Measurements from ENCODE around the gene PLIN3.
A peak's percentile ranks its signal among the peaks of the same experiment; 100 is the strongest.
"Not testable (repeated sequence)": the region's sequence is repeated elsewhere in the genome, so short reads cannot be mapped to it uniquely, and the experiment has no call there.

The PLIN3 gene

DNA sequence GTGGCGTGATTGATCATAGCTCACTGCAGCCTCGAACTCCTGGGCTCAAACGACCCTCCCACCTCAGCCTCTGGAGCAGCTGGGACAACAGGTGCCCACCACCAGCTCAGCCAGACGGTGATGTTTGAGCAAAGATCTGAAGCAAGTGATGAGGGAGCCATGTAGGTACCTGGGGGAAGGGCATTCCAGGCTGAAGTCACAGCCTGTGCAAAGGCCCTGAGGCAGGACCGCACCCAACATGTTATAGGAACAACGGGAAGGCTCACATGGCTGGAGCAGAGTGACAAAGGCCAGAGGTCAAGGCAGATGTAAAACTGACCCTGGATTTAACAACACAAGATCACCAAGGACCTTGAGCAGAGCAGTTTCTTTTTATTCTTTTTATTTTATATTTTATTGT lies 61.1 kb downstream of the PLIN3 start:
- DNase-seq, result no peak

DNA sequence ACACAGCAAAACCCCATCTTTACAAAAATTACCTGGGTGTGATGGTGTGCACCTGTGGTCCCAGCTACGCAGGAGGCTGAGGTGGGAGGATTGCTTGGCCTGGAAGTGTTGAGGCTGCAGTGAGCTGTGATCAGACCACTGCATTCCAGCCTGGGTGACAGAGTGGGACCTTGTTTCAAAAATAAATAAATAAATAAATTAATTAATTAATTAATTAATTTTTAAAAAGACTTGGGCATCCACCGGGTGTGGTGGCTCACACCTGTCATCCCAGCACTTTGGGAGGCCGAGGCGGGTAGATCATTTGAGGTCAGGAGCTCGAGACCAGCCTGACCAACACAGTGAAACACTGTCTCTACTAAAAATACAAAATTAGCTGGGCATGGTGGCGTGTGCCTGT lies 62.3 kb downstream of the PLIN3 start:
- not testable (repeated sequence) for DNase-seq

DNA sequence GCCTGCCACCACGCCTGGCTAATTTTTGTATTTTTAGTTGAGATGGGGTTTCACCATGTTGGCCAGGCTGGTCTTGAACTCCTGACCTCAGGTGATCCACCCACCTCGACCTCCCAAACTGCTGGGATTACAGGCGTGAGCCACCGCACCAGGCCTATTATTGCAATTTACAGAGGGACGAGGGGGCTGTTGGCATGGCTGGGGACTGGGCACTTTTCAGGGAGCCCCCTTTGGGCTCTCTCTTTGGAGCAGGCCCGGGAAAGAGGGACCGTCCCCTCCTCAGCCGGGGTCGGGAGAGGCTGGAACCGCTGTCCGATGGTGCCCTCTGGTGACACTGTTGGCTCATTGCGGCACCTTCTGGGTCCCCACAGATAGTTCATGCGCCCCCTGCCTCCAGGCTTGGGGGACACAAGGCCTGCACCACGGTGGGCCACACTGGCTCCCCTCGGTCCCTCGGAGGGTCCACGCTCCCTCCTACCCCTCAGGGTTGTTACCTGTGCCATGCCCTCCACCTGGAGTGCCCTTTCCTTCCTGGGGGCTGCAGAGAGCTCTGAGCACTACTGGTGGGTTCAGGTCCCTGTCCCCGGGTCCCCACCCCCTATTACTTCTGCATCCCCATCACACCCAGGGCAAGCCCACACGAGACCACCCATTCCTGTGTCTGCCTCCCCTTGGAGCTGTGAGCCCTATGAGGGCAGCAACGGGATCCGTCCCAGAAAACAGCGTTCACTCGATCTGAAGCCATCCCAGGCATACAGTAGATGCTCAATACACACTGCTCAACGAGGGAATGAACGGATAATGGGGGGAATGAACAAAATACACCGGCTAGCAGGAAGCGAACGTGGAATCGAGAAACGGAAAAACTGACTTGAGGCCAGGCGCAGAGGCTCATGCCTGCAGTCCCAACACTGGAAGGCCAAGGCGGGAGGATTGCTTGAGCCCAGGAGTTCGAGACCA lies 63.5 kb downstream of the PLIN3 start:
- DNase-seq, result peak; percentile 41

DNA sequence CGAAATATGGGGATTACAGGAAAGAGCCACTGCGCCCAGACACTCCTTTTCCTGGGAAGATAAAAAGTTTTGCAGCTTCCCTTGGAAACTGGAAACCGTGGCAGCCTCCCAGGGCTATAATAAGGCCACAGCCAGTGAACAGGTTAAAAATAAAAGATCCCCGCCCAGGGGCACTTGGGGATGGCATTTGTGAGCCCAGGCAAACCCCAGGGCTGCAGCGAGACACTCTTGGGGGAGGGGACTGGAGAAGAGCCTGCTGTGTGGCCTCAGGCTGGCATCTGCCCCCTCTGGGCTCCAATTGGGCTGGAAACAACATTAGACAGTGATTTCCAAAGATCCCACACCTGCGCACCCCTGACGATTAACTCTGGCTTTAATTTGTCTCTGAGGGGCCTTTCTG lies 64.8 kb downstream of the PLIN3 start:
- no peak for DNase-seq

DNA sequence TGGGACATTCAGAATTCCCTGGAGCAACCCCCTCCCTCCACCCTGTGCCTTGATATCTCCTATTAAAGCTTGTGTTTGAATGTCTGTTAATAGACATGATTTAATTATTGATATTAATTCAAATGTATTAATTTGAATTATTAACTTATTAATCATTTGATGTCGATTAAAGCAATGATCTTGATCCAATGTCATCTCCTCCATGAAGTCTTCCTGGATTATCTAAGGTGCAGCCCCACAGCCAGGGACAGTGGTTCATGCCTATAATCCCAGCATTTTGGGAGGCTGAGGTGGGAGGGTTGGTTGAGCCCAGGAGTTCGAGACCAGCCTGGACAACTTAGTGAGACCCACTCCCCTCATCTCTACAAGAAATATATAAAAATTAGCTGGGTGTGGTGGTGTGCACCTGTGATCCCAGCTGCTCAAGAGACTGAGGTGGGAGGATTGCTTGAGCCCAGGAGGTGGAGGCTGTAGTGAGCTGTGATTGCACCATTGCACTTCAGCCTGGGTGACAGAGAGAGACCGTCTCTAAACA lies 66.3 kb downstream of the PLIN3 start:
- DNase-seq, result no peak

DNA sequence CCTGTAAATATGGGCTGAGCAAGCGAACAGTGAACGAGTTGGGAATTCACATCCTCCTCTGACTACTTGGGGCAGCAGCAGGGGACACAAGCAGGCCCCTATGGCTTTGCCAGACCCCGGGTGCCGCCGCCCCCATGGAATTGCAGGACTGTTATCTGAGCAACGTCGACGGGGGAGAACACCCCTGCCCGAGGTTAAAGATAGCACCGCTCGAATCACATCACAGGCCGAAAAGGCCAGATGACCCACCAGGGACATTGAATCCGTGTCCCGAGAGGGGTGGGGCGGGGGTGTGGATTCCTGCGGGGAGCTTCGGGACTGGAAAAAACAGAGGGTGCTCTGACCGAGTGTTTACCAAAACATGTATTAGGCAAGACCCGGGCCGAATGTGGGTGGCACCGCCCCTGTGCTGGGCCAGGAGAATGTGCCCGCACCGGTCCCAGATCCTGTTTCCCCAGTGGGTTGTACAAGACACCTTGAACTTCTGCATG lies 66.8 kb downstream of the PLIN3 start:
- DNase-seq, result no peak

DNA sequence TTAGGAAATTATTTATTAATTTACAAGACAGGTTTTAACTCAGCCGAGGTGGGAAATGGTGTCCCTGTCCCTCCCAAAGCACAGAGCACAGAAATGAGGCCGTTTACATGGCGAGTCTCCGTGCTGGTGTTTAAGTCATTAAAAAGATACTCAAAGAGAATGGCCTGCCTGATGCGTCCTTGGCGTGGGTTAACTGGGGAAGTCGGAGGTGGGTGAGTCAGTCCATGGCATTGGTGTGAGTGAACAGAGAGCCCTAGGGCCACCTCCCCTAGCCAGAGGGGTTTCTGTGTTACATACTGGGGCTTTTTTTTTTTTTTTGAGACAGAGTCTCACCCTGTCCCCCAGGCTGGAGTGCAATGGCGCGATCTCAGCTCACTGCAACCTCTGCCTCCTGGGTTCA lies 72.1 kb downstream of the PLIN3 start:
- DNase-seq, result no peak

DNA sequence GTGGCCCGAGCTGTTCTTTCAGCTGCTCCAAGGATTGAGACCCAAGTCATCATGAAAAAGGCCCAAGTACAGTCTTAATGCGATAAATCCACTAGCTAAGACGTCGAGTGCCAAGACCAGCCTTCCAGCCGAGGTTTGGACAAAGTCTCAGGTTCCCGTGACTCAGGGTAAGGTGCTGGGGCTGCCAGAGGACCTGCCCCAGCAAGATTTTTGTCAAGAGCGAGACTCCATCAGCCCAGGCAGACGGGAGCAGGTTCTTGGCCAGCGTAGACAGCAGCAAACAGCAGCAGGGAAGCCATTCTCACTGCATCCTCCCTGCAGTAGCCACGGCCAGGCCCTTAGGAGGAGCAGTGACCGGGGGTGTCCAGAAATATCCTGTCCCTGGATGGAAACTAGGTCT lies 72.5 kb downstream of the PLIN3 start:
- no peak for DNase-seq

DNA sequence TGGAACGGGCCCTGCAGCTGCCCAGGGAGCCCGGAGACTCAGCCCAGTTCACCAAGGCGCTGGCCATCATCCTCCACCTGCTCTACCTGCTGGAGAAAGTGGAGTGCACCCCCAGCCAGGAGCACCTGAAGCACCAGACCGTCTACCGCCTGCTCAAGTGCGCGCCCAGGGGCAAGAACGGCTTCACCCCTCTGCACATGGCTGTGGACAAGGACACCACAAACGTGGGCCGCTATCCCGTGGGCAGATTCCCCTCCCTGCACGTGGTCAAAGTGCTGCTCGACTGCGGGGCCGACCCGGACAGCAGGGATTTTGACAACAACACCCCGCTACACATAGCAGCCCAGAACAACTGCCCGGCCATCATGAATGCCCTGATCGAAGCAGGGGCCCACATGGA lies 74.2 kb downstream of the PLIN3 start:
- not testable (repeated sequence) for DNase-seq

DNA sequence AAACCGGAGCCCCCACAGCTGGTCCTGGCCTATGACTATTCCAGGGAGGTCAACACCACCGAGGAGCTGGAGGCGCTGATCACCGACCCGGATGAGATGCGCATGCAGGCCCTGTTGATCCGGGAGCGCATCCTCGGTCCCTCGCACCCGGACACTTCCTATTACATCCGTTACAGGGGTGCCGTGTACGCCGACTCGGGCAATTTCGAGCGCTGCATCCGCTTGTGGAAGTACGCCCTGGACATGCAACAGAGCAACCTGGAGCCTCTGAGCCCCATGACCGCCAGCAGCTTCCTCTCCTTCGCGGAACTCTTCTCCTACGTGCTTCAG lies 74.6 kb downstream of the PLIN3 start:
- not testable (repeated sequence) for DNase-seq

DNA sequence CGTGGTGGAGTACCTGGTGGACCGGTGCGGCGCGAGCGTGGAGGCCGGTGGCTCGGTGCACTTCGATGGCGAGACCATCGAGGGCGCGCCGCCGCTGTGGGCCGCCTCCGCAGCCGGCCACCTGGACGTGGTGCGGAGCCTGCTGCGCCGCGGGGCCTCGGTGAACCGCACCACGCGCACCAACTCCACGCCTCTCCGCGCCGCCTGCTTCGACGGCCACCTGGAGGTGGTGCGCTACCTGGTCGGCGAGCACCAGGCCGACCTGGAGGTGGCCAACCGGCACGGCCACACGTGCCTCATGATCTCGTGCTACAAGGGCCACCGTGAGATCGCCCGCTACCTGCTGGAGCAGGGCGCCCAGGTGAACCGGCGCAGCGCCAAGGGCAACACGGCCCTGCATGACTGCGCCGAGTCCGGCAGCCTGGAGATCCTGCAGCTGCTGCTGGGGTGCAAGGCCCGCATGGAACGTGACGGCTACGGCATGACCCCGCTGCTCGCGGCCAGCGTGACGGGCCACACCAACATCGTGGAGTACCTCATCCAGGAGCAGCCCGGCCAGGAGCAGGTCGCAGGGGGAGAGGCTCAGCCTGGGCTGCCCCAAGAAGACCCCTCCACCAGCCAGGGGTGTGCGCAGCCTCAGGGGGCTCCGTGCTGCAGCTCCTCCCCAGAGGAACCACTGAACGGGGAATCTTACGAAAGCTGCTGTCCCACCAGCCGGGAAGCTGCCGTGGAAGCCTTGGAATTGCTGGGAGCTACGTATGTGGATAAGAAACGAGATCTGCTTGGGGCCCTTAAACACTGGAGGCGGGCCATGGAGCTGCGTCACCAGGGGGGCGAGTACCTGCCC lies 75.2 kb downstream of the PLIN3 start:
- DNase-seq, result not testable (repeated sequence)

DNA sequence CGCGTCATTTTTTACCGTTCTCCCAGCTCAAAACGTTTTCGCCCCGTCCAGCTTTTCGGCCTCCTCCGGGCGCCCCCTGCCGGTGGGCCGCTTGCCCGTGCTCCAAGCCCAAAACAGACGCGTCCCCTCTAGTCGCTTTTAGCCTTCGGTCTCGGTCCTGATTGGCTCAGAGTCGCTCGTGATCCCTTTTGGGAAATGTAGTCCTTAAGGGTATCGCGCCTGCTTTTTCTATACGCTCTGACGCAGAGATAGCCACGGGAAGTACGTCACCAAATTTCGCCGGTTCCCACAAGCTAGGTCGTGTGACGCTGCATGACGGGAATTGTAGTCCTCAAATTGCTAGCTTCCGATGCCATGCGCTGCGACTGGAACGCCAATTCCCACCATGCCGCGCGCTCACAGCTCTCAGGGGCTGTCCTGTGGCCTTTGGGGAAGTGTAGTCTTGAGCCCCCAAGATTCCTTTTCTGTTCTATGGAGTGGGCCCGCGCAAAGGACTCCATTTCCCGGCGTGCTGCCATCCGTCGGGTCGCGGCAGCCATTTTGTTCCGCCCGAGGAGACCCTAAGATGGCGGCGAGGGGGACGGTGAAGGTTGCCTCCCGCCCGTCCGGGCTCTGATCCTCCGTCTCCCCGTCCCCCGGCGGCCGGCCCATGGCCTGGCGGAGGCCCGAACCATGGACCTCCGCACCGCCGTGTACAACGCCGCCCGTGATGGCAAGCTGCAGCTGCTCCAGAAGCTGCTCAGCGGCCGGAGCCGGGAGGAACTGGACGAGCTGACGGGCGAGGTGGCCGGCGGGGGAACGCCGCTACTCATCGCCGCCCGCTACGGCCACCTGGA lies 76.1 kb downstream of the PLIN3 start, which contains the start of gene FEM1A:
FEM1A (plus strand) TSS at position 552 of the 836 bp plus-strand sequence; CDS start at position 673, 121 bp downstream.
- DNase-seq, result peak; percentile 100
